Mesenchymal stem cell (in vitro differentiated cells and primary cell): Measurements from ENCODE around the gene GLMN. TPM values are rescaled to one million over a fixed set of nuclear protein-coding genes. Genes with fewer than 3 reads are reported as not detected.

Experiments used
- DNase-seq: peaks from one replicate; pipeline ENCODE4 v3.0.0-alpha.2; 2013
- H2AFZ ChIP-seq: one replicate; pipeline ENCODE4 v1.6.1; 2013; ENCODE audit warnings: low read depth, mild to moderate bottlenecking, control low read depth, inconsistent platforms, low read length, moderate library complexity
- H2AK5ac ChIP-seq: 2 replicates; pipeline ENCODE4 v1.6.1; 2013; ENCODE audit warnings: low read length, moderate library complexity, mild to moderate bottlenecking, inconsistent platforms; ENCODE audit not compliant: severe bottlenecking
- H2BK120ac ChIP-seq: one replicate; pipeline ENCODE4 v1.6.1; 2013; ENCODE audit warnings: low read depth, mild to moderate bottlenecking, inconsistent platforms, low read length, moderate library complexity
- H2BK12ac ChIP-seq, 2 experiments: one replicate each; pipeline ENCODE4 v1.6.1; 2013; ENCODE audit warnings: inconsistent platforms in 2 of 2, low read length in 2 of 2, mild to moderate bottlenecking in 2 of 2, moderate library complexity in 2 of 2, control low read depth in 1 of 2
- H2BK15ac ChIP-seq: one replicate; pipeline ENCODE4 v1.6.1; 2013; ENCODE audit warnings: mild to moderate bottlenecking, low read depth, inconsistent platforms; ENCODE audit not compliant: poor library complexity, severe bottlenecking
- H2BK5ac ChIP-seq: 2 replicates; pipeline ENCODE4 v1.6.1; 2013; ENCODE audit warnings: low read depth, mild to moderate bottlenecking, low read length, control low read depth, inconsistent platforms; ENCODE audit not compliant: poor library complexity, severe bottlenecking
- H3K14ac ChIP-seq, 2 experiments: one replicate each; pipeline ENCODE4 v1.6.1; 2013; ENCODE audit warnings: inconsistent platforms in 2 of 2, low read length in 2 of 2, control low read depth in 1 of 2, mild to moderate bottlenecking in 1 of 2, moderate library complexity in 1 of 2
- H3K18ac ChIP-seq, 2 experiments: one replicate each; pipeline ENCODE4 v1.6.1; 2013; ENCODE audit warnings: inconsistent platforms in 2 of 2, low read length in 2 of 2, control low read depth in 1 of 2, low read depth in 1 of 2, mild to moderate bottlenecking in 1 of 2
- H3K23ac ChIP-seq, 2 experiments: one replicate each; pipeline ENCODE4 v1.6.1; 2013; ENCODE audit warnings: inconsistent platforms in 2 of 2, low read length in 2 of 2, mild to moderate bottlenecking in 2 of 2, moderate library complexity in 2 of 2, control low read depth in 1 of 2
- H3K27ac ChIP-seq: 2 replicates; pipeline ENCODE4 v1.5.1; 2013; ENCODE audit warnings: mild to moderate bottlenecking, moderate library complexity, low read length, control low read depth, inconsistent platforms; ENCODE audit not compliant: poor library complexity, severe bottlenecking
- H3K27me3 ChIP-seq, 2 experiments: 2 replicates each; pipeline versions ENCODE4 v1.6.1 to v1.7.0; 2013; ENCODE audit warnings: low read length in 2 of 2, mild to moderate bottlenecking in 2 of 2, moderate library complexity in 2 of 2, control low read depth in 1 of 2, inconsistent platforms in 1 of 2; ENCODE audit not compliant: control insufficient read depth in 1 of 2, insufficient read depth in 1 of 2
- H3K36me3 ChIP-seq, 2 experiments: 2 replicates each; pipeline versions ENCODE4 v1.6.1 to v1.7.0; 2013; ENCODE audit warnings: low read length in 2 of 2, control low read depth in 1 of 2, inconsistent platforms in 1 of 2, low read depth in 1 of 2, mild to moderate bottlenecking in 1 of 2; ENCODE audit not compliant: insufficient read depth in 2 of 2, control insufficient read depth in 1 of 2
- H3K4ac ChIP-seq, 2 experiments: one replicate each; pipeline ENCODE4 v1.6.1; 2013; ENCODE audit warnings: inconsistent platforms in 2 of 2, low read length in 2 of 2, mild to moderate bottlenecking in 2 of 2, moderate library complexity in 2 of 2, control low read depth in 1 of 2, low read depth in 1 of 2
- H3K4me1 ChIP-seq: 2 replicates; pipeline ENCODE4 v1.6.1; 2013; ENCODE audit warnings: low read depth, low read length, control low read depth; ENCODE audit not compliant: control insufficient read depth, insufficient read depth
- H3K4me2 ChIP-seq: 2 replicates; pipeline ENCODE4 v1.6.1; 2013; ENCODE audit warnings: low read length, mild to moderate bottlenecking, inconsistent platforms; ENCODE audit not compliant: poor library complexity, severe bottlenecking
- H3K4me3 ChIP-seq, 2 experiments: 2 replicates each; pipeline versions ENCODE4 v1.5.1 to v1.7.0; 2013; ENCODE audit warnings: low read length in 2 of 2, mild to moderate bottlenecking in 2 of 2, control low read depth in 1 of 2, low read depth in 1 of 2; ENCODE audit not compliant: insufficient read depth in 1 of 2
- H3K79me1 ChIP-seq: replicated peaks from 2 replicates; pipeline ENCODE4 v1.6.1; 2013; ENCODE audit warnings: mild to moderate bottlenecking, control low read depth, low read length, inconsistent platforms; ENCODE audit not compliant: poor library complexity, severe bottlenecking
- H3K9ac ChIP-seq: 2 replicates; pipeline ENCODE4 v1.7.0; 2013; ENCODE audit warnings: mild to moderate bottlenecking, low read length, moderate library complexity
- H3K9me3 ChIP-seq: 2 replicates; pipeline ENCODE4 v1.7.0; 2013; ENCODE audit warnings: mild to moderate bottlenecking, low read length; ENCODE audit not compliant: control insufficient read depth
- H4K8ac ChIP-seq: one replicate; pipeline ENCODE4 v1.6.1; 2013; ENCODE audit warnings: inconsistent platforms, mild to moderate bottlenecking, low read length, moderate library complexity
- H4K91ac ChIP-seq: one replicate; pipeline ENCODE4 v1.6.1; 2013; ENCODE audit warnings: mild to moderate bottlenecking, low read length, inconsistent platforms
- WGBS: methylation state at CpG from one replicate; pipeline ENCODE4 v1.1.7; 2013; ENCODE audit warnings: mixed read lengths; 5-methylcytosine and 5-hydroxymethylcytosine counted together
- polyA plus RNA-seq, 2 experiments: library from polyadenylated mRNA; stranded (reverse); fragments of 200-250 nt; gene quantifications; one replicate each; pipeline ENCODE4 v1.2.3, GENCODE V29; 2013

The GLMN gene
- 8.6 TPM for polyA plus RNA-seq (2013, experiment 1 of 2)
- 9.2 TPM for polyA plus RNA-seq (2013, experiment 2 of 2)

GRCh38 chr1:92298573-92299476 lies at the start of gene GLMN, which contains the start of gene RPAP2:
Gene GLMN (minus strand): TSS chr1:92298987. CDS start chr1:92297999, 988 bp downstream.
Gene RPAP2 (plus strand): TSS chr1:92299059. CDS start chr1:92299074, 15 bp downstream.
- DNase-seq: peak; percentile 91
- peak within 1 kb of the TSS in 1 of 2 experiments; percentile 96 for H2BK12ac ChIP-seq
- peak within 1 kb of the TSS; percentile 11 for H2BK5ac ChIP-seq
- peak within 1 kb of the TSS; percentile 96 for H4K8ac ChIP-seq
- 1% methylated on average over 71 of the region's 76 CpGs for WGBS
- peak within 1 kb of the TSS; percentile 75 to 99 for H3K18ac ChIP-seq
- H3K4ac ChIP-seq: peak within 1 kb of the TSS; percentile 69 to 86
- peak within 1 kb of the TSS; percentile 94 for H2BK15ac ChIP-seq
- peak within 1 kb of the TSS; percentile 81 for H2BK120ac ChIP-seq
- peak within 1 kb of the TSS in 1 of 2 experiments; percentile 100 for H3K14ac ChIP-seq
- H3K4me1 ChIP-seq: no peaks in the 10 kb centered on the region
- H3K27ac ChIP-seq: peak within 1 kb of the TSS; percentile 60
- H2AK5ac ChIP-seq: no peak within 1 kb of the TSS
- peak within 1 kb of the TSS; percentile 64 to 98 for H3K23ac ChIP-seq
- peak within 1 kb of the TSS; percentile 95 for H4K91ac ChIP-seq
- H3K79me1 ChIP-seq: peaks cover 5% of the 10 kb centered on the region
- H3K27me3 ChIP-seq: no peaks in the 10 kb centered on the region
- H3K9ac ChIP-seq: peak within 1 kb of the TSS; percentile 95
- no peaks in the 10 kb centered on the region for H3K9me3 ChIP-seq
- peaks cover 3 to 33% of the 10 kb centered on the region in 2 experiments for H3K36me3 ChIP-seq
- peak within 1 kb of the TSS; percentile 91 for H3K4me2 ChIP-seq
- peak within 1 kb of the TSS; percentile 88 to 94 for H3K4me3 ChIP-seq
- peak within 1 kb of the TSS; percentile 97 for H2AFZ ChIP-seq

- Histone ChIP-seq H3K9ac (no peak overlapping the region), H4K8ac (no peak overlapping the region), H3K18ac (no peak overlapping the region), H3K36me3 (peaks cover 4 to 80% of the 10 kb centered on the region in 2 experiments), H2BK5ac (no peak overlapping the region), H4K91ac (no peak overlapping the region), H3K23ac (no peak overlapping the region), H3K9me3 (peaks cover 1% of the 10 kb centered on the region), H3K4me2 (no peak overlapping the region), H3K27me3 (no peaks in the 10 kb centered on the region), H3K27ac (no peak overlapping the region), H3K4me1 (no peaks in the 10 kb centered on the region), H2BK15ac (no peak overlapping the region), H3K79me1 (no peaks in the 10 kb centered on the region), H3K4me3 (no peak overlapping the region), H2AK5ac (no peak overlapping the region), H3K14ac (no peak overlapping the region), H2AFZ (no peak overlapping the region), H3K4ac (no peak overlapping the region), H2BK120ac (no peak overlapping the region), H2BK12ac (no peak overlapping the region)
- DNase-seq: no peak
- WGBS: no CpG with 5 or more reads among the region's 1 CpG
These were observed 48.3 kb upstream of the GLMN start for GRCh38 chr1:92346866-92347640.

- no CpG with 5 or more reads among the region's 3 CpGs for WGBS
- Histone ChIP-seq H3K9ac (no peak overlapping the region), H3K79me1 (no peaks in the 10 kb centered on the region), H4K91ac (no peak overlapping the region), H2AK5ac (no peak overlapping the region), H2BK15ac (no peak overlapping the region), H3K4ac (no peak overlapping the region), H3K14ac (no peak overlapping the region), H3K4me2 (no peak overlapping the region), H3K18ac (no peak overlapping the region), H3K4me3 (no peak overlapping the region), H2BK120ac (no peak overlapping the region), H3K27ac (no peak overlapping the region), H4K8ac (no peak overlapping the region), H2BK5ac (no peak overlapping the region), H3K36me3 (peaks cover 9 to 71% of the 10 kb centered on the region in 2 experiments), H2BK12ac (no peak overlapping the region), H3K9me3 (no peaks in the 10 kb centered on the region), H3K27me3 (no peaks in the 10 kb centered on the region), H3K4me1 (no peaks in the 10 kb centered on the region), H3K23ac (no peak overlapping the region), H2AFZ (no peak overlapping the region)
- DNase-seq: no peak
These were observed 44.3 kb upstream of the GLMN start for GRCh38 chr1:92343061-92343460.

GRCh38 chr1:92342401-92342800 lies 43.6 kb upstream of the GLMN start:
- no peaks in the 10 kb centered on the region for H3K4me1 ChIP-seq
- no peak overlapping the region for H3K27ac ChIP-seq
- H3K27me3 ChIP-seq: no peaks in the 10 kb centered on the region
- no peak overlapping the region for H2AFZ ChIP-seq
- no peaks in the 10 kb centered on the region for H3K9me3 ChIP-seq
- no peak overlapping the region for H3K4me2 ChIP-seq
- no peak overlapping the region for H2BK5ac ChIP-seq
- no peak overlapping the region for H3K9ac ChIP-seq
- no peak overlapping the region for H3K4me3 ChIP-seq
- H3K18ac ChIP-seq: no peak overlapping the region
- H3K79me1 ChIP-seq: no peaks in the 10 kb centered on the region
- H3K14ac ChIP-seq: no peak overlapping the region
- H2BK15ac ChIP-seq: no peak overlapping the region
- no peak overlapping the region for H4K91ac ChIP-seq
- H3K23ac ChIP-seq: no peak overlapping the region
- H4K8ac ChIP-seq: no peak overlapping the region
- DNase-seq: no peak
- no peak overlapping the region for H3K4ac ChIP-seq
- WGBS: 95% methylated on average over 1 of the region's 1 CpG
- H2AK5ac ChIP-seq: no peak overlapping the region
- H2BK120ac ChIP-seq: no peak overlapping the region
- peaks cover 6 to 70% of the 10 kb centered on the region in 2 experiments for H3K36me3 ChIP-seq
- no peak overlapping the region for H2BK12ac ChIP-seq
